Esophagus squamous epithelium (tissue), 4 donors: Measurements from ENCODE around the gene BCL11B.

Source experiments
- POLR2A ChIP-seq, 4 donors: fragments of 450-650 bp; IDR thresholded peaks; one replicate each; pipeline ENCODE4 v1.6.1; 2017; ENCODE audit warnings: antibody characterized with exemption in 4 of 4, mild to moderate bottlenecking in 4 of 4, moderate library complexity in 3 of 4
- TF ChIP-seq, protein P1 (sequence below), 6 experiments: fragments of 450-650 bp in 4 of 6; fragments of 200-600 bp in 2 of 6; sonication (generic) in 2 of 6; IDR thresholded peaks; one replicate each; pipeline ENCODE4 v1.5.1; 2016 to 2019; ENCODE audit warnings: antibody characterized with exemption in 6 of 6, mild to moderate bottlenecking in 4 of 6, moderate library complexity in 4 of 6

DNA sequence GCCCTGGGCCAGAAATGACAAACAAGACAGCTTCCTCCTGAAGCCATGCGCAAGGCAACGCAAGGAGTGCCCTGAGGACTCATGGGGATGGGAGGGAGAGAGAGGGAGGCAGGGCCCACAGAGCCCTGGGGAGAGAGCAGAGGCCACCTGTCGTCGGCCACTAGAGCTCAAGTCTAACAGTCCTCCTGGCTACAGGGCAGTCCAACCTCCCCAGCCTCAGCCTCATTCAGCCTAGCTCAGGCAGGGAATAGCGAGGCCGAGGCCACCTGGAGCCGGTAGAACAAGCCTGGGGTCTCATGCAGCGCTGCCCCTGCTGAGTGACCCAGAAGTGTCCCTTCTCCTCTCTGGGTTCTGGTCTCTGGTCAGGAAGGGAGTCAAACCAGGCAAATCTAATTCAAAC is 69.5 kb downstream of the BCL11B start:
- TF ChIP-seq, protein P1, sequence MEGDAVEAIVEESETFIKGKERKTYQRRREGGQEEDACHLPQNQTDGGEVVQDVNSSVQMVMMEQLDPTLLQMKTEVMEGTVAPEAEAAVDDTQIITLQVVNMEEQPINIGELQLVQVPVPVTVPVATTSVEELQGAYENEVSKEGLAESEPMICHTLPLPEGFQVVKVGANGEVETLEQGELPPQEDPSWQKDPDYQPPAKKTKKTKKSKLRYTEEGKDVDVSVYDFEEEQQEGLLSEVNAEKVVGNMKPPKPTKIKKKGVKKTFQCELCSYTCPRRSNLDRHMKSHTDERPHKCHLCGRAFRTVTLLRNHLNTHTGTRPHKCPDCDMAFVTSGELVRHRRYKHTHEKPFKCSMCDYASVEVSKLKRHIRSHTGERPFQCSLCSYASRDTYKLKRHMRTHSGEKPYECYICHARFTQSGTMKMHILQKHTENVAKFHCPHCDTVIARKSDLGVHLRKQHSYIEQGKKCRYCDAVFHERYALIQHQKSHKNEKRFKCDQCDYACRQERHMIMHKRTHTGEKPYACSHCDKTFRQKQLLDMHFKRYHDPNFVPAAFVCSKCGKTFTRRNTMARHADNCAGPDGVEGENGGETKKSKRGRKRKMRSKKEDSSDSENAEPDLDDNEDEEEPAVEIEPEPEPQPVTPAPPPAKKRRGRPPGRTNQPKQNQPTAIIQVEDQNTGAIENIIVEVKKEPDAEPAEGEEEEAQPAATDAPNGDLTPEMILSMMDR (IDR thresholded peaks at IDR 0.05): no peak
- TF ChIP-seq POLR2A (IDR thresholded peaks at IDR 0.05): no peak
